Motor neuron (in vitro differentiated cells): ENCODE results near the gene C2CD3. TPM values are rescaled to one million over a fixed set of nuclear protein-coding genes. Genes with fewer than 3 reads are reported as not detected.
"Not testable (repeated sequence)": the region's sequence is repeated elsewhere in the genome, so short reads cannot be mapped to it uniquely, and the experiment has no call there.

Source experiments
- ATAC-seq, 8 experiments: fragments of 200-7000 bp; cut with Tn5 transposase; replicated peaks in 6 of 8; 2 replicates each; pipeline ENCODE4 v1.8.0; 2021; ENCODE audit warnings: mild to moderate bottlenecking in 8 of 8, moderate library complexity in 8 of 8
- H3K27ac ChIP-seq, 2 donors: fragments of 250-450 bp; sonication (Bioruptor Pico); 2 replicates each; pipeline ENCODE4 v1.9.0; 2021; ENCODE audit warnings: antibody characterized with exemption in 2 of 2, mild to moderate bottlenecking in 2 of 2, moderate library complexity in 1 of 2
- H3K4me1 ChIP-seq, 2 donors: fragments of 250-450 bp; sonication (Bioruptor Pico); replicated peaks in 1 of 2; 2 replicates each; pipeline ENCODE4 v1.6.1; 2021; ENCODE audit warnings: antibody characterized with exemption in 2 of 2, mild to moderate bottlenecking in 2 of 2, moderate library complexity in 1 of 2
- H3K4me3 ChIP-seq, 5 donors: fragments of 250-450 bp; sonication (Bioruptor Pico); 2 replicates each; pipeline ENCODE4 v1.9.0; 2021; ENCODE audit warnings: antibody characterized with exemption in 5 of 5, mild to moderate bottlenecking in 5 of 5, moderate library complexity in 4 of 5
- WGBS, 10 experiments: fragments of 450-650 bp; shearing (Covaris generic); methylation state at CpG; one replicate each; pipeline ENCODE4 v1.0.0; 2022; 5-methylcytosine and 5-hydroxymethylcytosine counted together
- in situ Hi-C, 9 experiments: fragments of 400-800 bp; cut with MboI; loops; one replicate each; pipeline ENCODE4 v1.15.0; 2021; ENCODE audit warnings: low sequenced_read_pairs in 9 of 9, low pct_unique_long_range_greater_than_20kb in 2 of 9; ENCODE audit not compliant: unreplicated experiment in 9 of 9
- total RNA-seq, 8 experiments: library from RNA; unstranded; fragments of 300-600 nt; gene quantifications; 2 replicates each; pipeline versions ENCODE4 v1.2.3 to v1.2.4, GENCODE V29; 2022

Gene C2CD3
- total RNA-seq, 8 experiments from 2014 or later: 8.0 to 26.3 (median 15.2) TPM

- 85 to 100% (median 98%) methylated on average over 1 to 3 of the region's 3 CpGs; no CpG with 5 or more reads in 1 of the 10 experiments for WGBS, 10 experiments
- in situ Hi-C loops: no loop called here
- Histone ChIP-seq H3K4me1 (no peaks in the 10 kb centered on the region), H3K27ac (no peak overlapping the region), H3K4me3 (no peak overlapping the region)
- ATAC-seq: no peak
Observed at GRCh38 chr11:74090701-74091100, 80.1 kb downstream of the C2CD3 start.

- in situ Hi-C loops: no loop called here
- no peak overlapping the region for H3K27ac ChIP-seq
- 40 to 100% (median 95%) methylated on average over 1 to 5 of the region's 5 CpGs for WGBS, 10 experiments
- ATAC-seq: peak in 1 of 8 experiments; percentile 54
- no peak overlapping the region for H3K4me3 ChIP-seq
- no peaks in the 10 kb centered on the region for H3K4me1 ChIP-seq
Observed at GRCh38 chr11:74086242-74086884, 84.4 kb downstream of the C2CD3 start.

GRCh38 chr11:74085542-74085892, 85.3 kb downstream of the C2CD3 start:
- H3K27ac ChIP-seq: no peak overlapping the region
- in situ Hi-C loops: no loop called here

GRCh38 chr11:74084796-74085541, 85.8 kb downstream of the C2CD3 start:
- Histone ChIP-seq H3K27ac (no peak overlapping the region), H3K4me1 (no peaks in the 10 kb centered on the region), H3K4me3 (no peak overlapping the region)
- in situ Hi-C loops: no loop called here
- WGBS, 10 experiments: 89 to 100% (median 100%) methylated on average over 1 to 2 of the region's 2 CpGs; no CpG with 5 or more reads in 1 of the 10 experiments
- no peak for ATAC-seq

More at GRCh38 chr11:74085542-74085892, 85.3 kb downstream of the C2CD3 start:
- Histone ChIP-seq H3K4me3 (no peak overlapping the region), H3K4me1 (no peaks in the 10 kb centered on the region)
- WGBS, 10 experiments: 48 to 100% (median 83%) methylated on average over 1 to 6 of the region's 6 CpGs; no CpG with 5 or more reads in 3 of the 10 experiments
- no peak for ATAC-seq

- H3K27ac ChIP-seq, H3K4me3 ChIP-seq, ATAC-seq, H3K4me1 ChIP-seq, in situ Hi-C loops: not testable (repeated sequence)
- whole genome bisulfite sequencing, 10 experiments: 84 to 100% (median 100%) methylated on average over 1 to 3 of the region's 4 CpGs; no CpG with 5 or more reads in 6 of the 10 experiments
Observed at GRCh38 chr11:74083927-74084326, 86.9 kb downstream of the C2CD3 start.

- no peak for ATAC-seq
- in situ Hi-C loops: no loop called here
- no peak overlapping the region for H3K4me3 ChIP-seq
- no peak overlapping the region for H3K27ac ChIP-seq
- 60 to 80% (median 67%) methylated on average over 1 of the region's 1 CpG; no CpG with 5 or more reads in 7 of the 10 experiments for WGBS, 10 experiments
- H3K4me1 ChIP-seq: no peaks in the 10 kb centered on the region
Observed at GRCh38 chr11:74081428-74081827, 89.4 kb downstream of the C2CD3 start.

- in situ Hi-C loops: no loop called here
- WGBS, 10 experiments: 23 to 100% (median 72%) methylated on average over 1 to 2 of the region's 3 CpGs; no CpG with 5 or more reads in 2 of the 10 experiments
Observed at GRCh38 chr11:74077193-74077592, 93.6 kb downstream of the C2CD3 start.

GRCh38 chr11:74072721-74073120, 98.1 kb downstream of the C2CD3 start:
- 89 to 100% (median 100%) methylated on average over 1 of the region's 1 CpG; no CpG with 5 or more reads in 3 of the 10 experiments for WGBS, 10 experiments
- peak in 1 of 8 experiments; percentile 12 for ATAC-seq
- Histone ChIP-seq H3K27ac (no peak overlapping the region), H3K4me1 (no peaks in the 10 kb centered on the region), H3K4me3 (no peak overlapping the region)
- in situ Hi-C loops: no loop called here

More at GRCh38 chr11:74077193-74077592, 93.6 kb downstream of the C2CD3 start:
- no peaks in the 10 kb centered on the region for H3K4me1 ChIP-seq
- no peak overlapping the region for H3K4me3 ChIP-seq
- ATAC-seq: peak in 2 of 8 experiments; percentile 68 to 88
- no peak overlapping the region for H3K27ac ChIP-seq

- no peak overlapping the region for H3K4me3 ChIP-seq
- H3K27ac ChIP-seq: no peak overlapping the region
- ATAC-seq: no peak
- in situ Hi-C loops: no loop called here
- no peaks in the 10 kb centered on the region for H3K4me1 ChIP-seq
- WGBS, 10 experiments: 60 to 100% (median 92%) methylated on average over 1 of the region's 1 CpG; no CpG with 5 or more reads in 2 of the 10 experiments
Observed at GRCh38 chr11:74072286-74072685, 98.5 kb downstream of the C2CD3 start.

GRCh38 chr11:74070723-74071492, 99.9 kb downstream of the C2CD3 start:
- no peak for ATAC-seq
- WGBS, 10 experiments: 73 to 100% (median 90%) methylated on average over 1 to 2 of the region's 3 CpGs; no CpG with 5 or more reads in 2 of the 10 experiments
- Histone ChIP-seq H3K4me1 (no peaks in the 10 kb centered on the region), H3K4me3 (no peak overlapping the region), H3K27ac (no peak overlapping the region)
- in situ Hi-C loops: no loop called here

- in situ Hi-C loops: no loop called here
- WGBS, 10 experiments: 52 to 100% (median 94%) methylated on average over 1 to 6 of the region's 6 CpGs
- H3K4me1 ChIP-seq: no peaks in the 10 kb centered on the region
- no peak overlapping the region for H3K27ac ChIP-seq
- no peak overlapping the region for H3K4me3 ChIP-seq
- ATAC-seq: no peak
Observed at GRCh38 chr11:74069146-74070046, 101.4 kb downstream of the C2CD3 start.

- H3K4me3 ChIP-seq, H3K27ac ChIP-seq, H3K4me1 ChIP-seq, in situ Hi-C loops: not testable (repeated sequence)
- peak in 1 of 8 experiments; percentile 71 for ATAC-seq
Observed at GRCh38 chr11:74066663-74067062, 104.1 kb downstream of the C2CD3 start.
